ENCODE results near the gene FLRT1.
"Not testable (repeated sequence)": the region's sequence is repeated elsewhere in the genome, so short reads cannot be mapped to it uniquely, and the experiment has no call there.

FLRT1 gene

GRCh38 chr11:64045700-64046099 lies 10.0 kb downstream of the FLRT1 start:
- H3K4me3 ChIP-seq (ENCODE audit: low read depth, low read length): no peak overlapping the region
- DNase-seq (ENCODE audit: low read depth): no peak
- no peak for TF ChIP-seq CTCF (conservative IDR thresholded peaks at IDR 0.05; ENCODE audit: low read depth, low read length)

- H3K4me3 ChIP-seq (ENCODE audit: low read depth, low read length); DNase-seq (ENCODE audit: low read depth): not testable (repeated sequence)
Measured at GRCh38 chr11:64047373-64047772, 11.6 kb downstream of the FLRT1 start.

- no peak for TF ChIP-seq CTCF (conservative IDR thresholded peaks at IDR 0.05; ENCODE audit: low read depth, low read length)
- no peak overlapping the region for H3K4me3 ChIP-seq (ENCODE audit: low read depth, low read length)
- no peak for DNase-seq (ENCODE audit: low read depth)
Measured at GRCh38 chr11:64048042-64048854, 12.5 kb downstream of the FLRT1 start.

GRCh38 chr11:64049509-64049908 lies 13.8 kb downstream of the FLRT1 start:
- TF ChIP-seq CTCF (conservative IDR thresholded peaks at IDR 0.05; ENCODE audit: low read depth, low read length): no peak
- no peak for DNase-seq (ENCODE audit: low read depth)
- no peak overlapping the region for H3K4me3 ChIP-seq (ENCODE audit: low read depth, low read length)

GRCh38 chr11:64051297-64051696 lies 15.6 kb downstream of the FLRT1 start:
- no peak for DNase-seq (ENCODE audit: low read depth)
- TF ChIP-seq CTCF (conservative IDR thresholded peaks at IDR 0.05; ENCODE audit: low read depth, low read length): no peak
- no peak overlapping the region for H3K4me3 ChIP-seq (ENCODE audit: low read depth, low read length)

GRCh38 chr11:64052436-64052835 lies 16.7 kb downstream of the FLRT1 start:
- no peak overlapping the region for H3K4me3 ChIP-seq (ENCODE audit: low read depth, low read length)
- no peak for DNase-seq (ENCODE audit: low read depth)
- no peak for TF ChIP-seq CTCF (conservative IDR thresholded peaks at IDR 0.05; ENCODE audit: low read depth, low read length)

GRCh38 chr11:64052938-64053622 lies 17.3 kb downstream of the FLRT1 start:
- H3K4me3 ChIP-seq (ENCODE audit: low read depth, low read length): no peak overlapping the region
- no peak for DNase-seq (ENCODE audit: low read depth)
- TF ChIP-seq CTCF (conservative IDR thresholded peaks at IDR 0.05; ENCODE audit: low read depth, low read length): no peak
